HepG2 (cell line): ENCODE results near the gene RPEL1. TPM values are rescaled to one million over a fixed set of nuclear protein-coding genes. Genes with fewer than 3 reads are reported as not detected.

Source experiments
- ESRRA ChIP-seq: sonication (generic); formaldehyde crosslinking; IDR thresholded peaks from 2 replicates; pipeline ENCODE4 v1.5.1; 2020; ENCODE audit warnings: mild to moderate bottlenecking, low read depth, missing genetic modification reagents
- ZNF136 ChIP-seq: sonication (generic); formaldehyde crosslinking; IDR thresholded peaks from 2 replicates; pipeline ENCODE4 v1.8.1; 2022; ENCODE audit warnings: low read depth, mild to moderate bottlenecking, moderate library complexity, missing genetic modification reagents
- ZNF224 ChIP-seq: sonication (generic); formaldehyde crosslinking; IDR thresholded peaks from 2 replicates; pipeline ENCODE4 v1.5.0; 2020; ENCODE audit warnings: mild to moderate bottlenecking, missing genetic modification reagents
- ZNF878 ChIP-seq: sonication (generic); formaldehyde crosslinking; IDR thresholded peaks from 2 replicates; pipeline ENCODE4 v1.8.1; 2023; ENCODE audit warnings: mild to moderate bottlenecking, missing genetic modification reagents, moderate library complexity
- polyA plus RNA-seq, 8 experiments: library from polyadenylated mRNA; depleted of rRNA in 3 of 8; stranded (reverse) in 7 of 8; unstranded in 1 of 8; fragments of >200 nt; fragmentation: Illumina TruSeq in 4 of 8; extraction: Trizol in 4 of 8; gene quantifications; 2 replicates each; pipeline versions ENCODE4 v1.2.1 to v1.2.3, GENCODE V29; 2011 to 2016; ENCODE audit warnings: low read depth in 4 of 8, missing spikeins in 1 of 8, mixed read lengths in 1 of 8; ENCODE audit not compliant: insufficient read depth in 1 of 8
- total RNA-seq, 5 experiments: library from RNA; depleted of rRNA; stranded (reverse); fragments of >200 nt; fragmentation: Illumina TruSeq; extraction: Trizol; gene quantifications; 2 replicates each; pipeline ENCODE4 v1.2.3, GENCODE V29; 2016; ENCODE audit warnings: low read depth in 1 of 5
- TF ChIP-seq, protein P1 (sequence below): sonication (generic); formaldehyde crosslinking; IDR thresholded peaks from 2 replicates; pipeline ENCODE4 v1.4.0; 2020; ENCODE audit warnings: missing genetic modification reagents
- TF ChIP-seq, protein P2 (sequence below): sonication (generic); formaldehyde crosslinking; IDR thresholded peaks from one replicate; pipeline ENCODE4 v1.5.1; 2020; ENCODE audit warnings: mild to moderate bottlenecking, missing genetic modification reagents; ENCODE audit errors: not compliant biosample characterization
- TF ChIP-seq, protein P3 (sequence below): IDR thresholded peaks from 2 replicates; pipeline ENCODE4 v1.6.1; 2016; ENCODE audit warnings: low read depth
- TF ChIP-seq, protein P4 (sequence below): sonication (generic); formaldehyde crosslinking; IDR thresholded peaks from 2 replicates; pipeline ENCODE4 v1.5.0; 2020; ENCODE audit warnings: missing genetic modification reagents, mild to moderate bottlenecking, borderline replicate concordance
- TF ChIP-seq, protein P5 (sequence below): sonication (generic); formaldehyde crosslinking; IDR thresholded peaks from 2 replicates; pipeline ENCODE4 v1.5.0; 2020; ENCODE audit warnings: mild to moderate bottlenecking, missing genetic modification reagents

The RPEL1 gene
- total and polyA plus RNA-seq, 2 of the 13 experiments (the other 11 are each of a cell fraction or from before 2014, with no cell fraction given): 0.04 to 0.07 TPM

DNA sequence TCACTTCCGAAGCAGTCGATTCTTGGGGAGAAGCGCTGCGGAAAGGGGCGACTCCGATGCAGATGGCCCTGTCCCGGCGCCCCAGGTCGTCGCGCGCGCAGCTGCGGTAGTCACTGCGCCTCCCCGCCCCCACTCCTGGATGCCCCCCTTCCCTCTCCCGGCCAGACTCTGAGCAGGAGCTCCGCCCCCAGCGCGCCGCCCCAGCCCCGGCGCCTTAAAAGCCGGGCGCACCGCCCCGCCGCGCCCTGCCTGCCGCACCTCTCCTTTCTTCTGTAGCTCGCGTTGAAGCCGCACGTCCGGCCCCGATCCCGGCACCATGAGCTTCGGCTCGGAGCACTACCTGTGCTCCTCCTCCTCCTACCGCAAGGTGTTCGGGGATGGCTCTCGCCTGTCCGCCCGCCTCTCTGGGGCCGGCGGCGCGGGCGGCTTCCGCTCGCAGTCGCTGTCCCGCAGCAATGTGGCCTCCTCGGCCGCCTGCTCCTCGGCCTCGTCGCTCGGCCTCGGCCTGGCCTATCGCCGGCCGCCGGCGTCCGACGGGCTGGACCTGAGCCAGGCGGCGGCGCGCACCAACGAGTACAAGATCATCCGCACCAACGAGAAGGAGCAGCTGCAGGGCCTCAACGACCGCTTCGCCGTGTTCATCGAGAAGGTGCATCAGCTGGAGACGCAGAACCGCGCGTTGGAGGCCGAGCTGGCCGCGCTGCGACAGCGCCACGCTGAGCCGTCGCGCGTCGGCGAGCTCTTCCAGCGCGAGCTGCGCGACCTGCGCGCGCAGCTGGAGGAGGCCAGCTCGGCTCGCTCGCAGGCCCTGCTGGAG lies 31.4 kb downstream of the RPEL1 start, which contains the start of gene INA (continued):
- TF ChIP-seq, protein P1, sequence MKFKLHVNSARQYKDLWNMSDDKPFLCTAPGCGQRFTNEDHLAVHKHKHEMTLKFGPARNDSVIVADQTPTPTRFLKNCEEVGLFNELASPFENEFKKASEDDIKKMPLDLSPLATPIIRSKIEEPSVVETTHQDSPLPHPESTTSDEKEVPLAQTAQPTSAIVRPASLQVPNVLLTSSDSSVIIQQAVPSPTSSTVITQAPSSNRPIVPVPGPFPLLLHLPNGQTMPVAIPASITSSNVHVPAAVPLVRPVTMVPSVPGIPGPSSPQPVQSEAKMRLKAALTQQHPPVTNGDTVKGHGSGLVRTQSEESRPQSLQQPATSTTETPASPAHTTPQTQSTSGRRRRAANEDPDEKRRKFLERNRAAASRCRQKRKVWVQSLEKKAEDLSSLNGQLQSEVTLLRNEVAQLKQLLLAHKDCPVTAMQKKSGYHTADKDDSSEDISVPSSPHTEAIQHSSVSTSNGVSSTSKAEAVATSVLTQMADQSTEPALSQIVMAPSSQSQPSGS (CRISPR knock-in tag): no peak
- TF ChIP-seq ZNF224 (CRISPR knock-in tag): no peak
- TF ChIP-seq, protein P2, sequence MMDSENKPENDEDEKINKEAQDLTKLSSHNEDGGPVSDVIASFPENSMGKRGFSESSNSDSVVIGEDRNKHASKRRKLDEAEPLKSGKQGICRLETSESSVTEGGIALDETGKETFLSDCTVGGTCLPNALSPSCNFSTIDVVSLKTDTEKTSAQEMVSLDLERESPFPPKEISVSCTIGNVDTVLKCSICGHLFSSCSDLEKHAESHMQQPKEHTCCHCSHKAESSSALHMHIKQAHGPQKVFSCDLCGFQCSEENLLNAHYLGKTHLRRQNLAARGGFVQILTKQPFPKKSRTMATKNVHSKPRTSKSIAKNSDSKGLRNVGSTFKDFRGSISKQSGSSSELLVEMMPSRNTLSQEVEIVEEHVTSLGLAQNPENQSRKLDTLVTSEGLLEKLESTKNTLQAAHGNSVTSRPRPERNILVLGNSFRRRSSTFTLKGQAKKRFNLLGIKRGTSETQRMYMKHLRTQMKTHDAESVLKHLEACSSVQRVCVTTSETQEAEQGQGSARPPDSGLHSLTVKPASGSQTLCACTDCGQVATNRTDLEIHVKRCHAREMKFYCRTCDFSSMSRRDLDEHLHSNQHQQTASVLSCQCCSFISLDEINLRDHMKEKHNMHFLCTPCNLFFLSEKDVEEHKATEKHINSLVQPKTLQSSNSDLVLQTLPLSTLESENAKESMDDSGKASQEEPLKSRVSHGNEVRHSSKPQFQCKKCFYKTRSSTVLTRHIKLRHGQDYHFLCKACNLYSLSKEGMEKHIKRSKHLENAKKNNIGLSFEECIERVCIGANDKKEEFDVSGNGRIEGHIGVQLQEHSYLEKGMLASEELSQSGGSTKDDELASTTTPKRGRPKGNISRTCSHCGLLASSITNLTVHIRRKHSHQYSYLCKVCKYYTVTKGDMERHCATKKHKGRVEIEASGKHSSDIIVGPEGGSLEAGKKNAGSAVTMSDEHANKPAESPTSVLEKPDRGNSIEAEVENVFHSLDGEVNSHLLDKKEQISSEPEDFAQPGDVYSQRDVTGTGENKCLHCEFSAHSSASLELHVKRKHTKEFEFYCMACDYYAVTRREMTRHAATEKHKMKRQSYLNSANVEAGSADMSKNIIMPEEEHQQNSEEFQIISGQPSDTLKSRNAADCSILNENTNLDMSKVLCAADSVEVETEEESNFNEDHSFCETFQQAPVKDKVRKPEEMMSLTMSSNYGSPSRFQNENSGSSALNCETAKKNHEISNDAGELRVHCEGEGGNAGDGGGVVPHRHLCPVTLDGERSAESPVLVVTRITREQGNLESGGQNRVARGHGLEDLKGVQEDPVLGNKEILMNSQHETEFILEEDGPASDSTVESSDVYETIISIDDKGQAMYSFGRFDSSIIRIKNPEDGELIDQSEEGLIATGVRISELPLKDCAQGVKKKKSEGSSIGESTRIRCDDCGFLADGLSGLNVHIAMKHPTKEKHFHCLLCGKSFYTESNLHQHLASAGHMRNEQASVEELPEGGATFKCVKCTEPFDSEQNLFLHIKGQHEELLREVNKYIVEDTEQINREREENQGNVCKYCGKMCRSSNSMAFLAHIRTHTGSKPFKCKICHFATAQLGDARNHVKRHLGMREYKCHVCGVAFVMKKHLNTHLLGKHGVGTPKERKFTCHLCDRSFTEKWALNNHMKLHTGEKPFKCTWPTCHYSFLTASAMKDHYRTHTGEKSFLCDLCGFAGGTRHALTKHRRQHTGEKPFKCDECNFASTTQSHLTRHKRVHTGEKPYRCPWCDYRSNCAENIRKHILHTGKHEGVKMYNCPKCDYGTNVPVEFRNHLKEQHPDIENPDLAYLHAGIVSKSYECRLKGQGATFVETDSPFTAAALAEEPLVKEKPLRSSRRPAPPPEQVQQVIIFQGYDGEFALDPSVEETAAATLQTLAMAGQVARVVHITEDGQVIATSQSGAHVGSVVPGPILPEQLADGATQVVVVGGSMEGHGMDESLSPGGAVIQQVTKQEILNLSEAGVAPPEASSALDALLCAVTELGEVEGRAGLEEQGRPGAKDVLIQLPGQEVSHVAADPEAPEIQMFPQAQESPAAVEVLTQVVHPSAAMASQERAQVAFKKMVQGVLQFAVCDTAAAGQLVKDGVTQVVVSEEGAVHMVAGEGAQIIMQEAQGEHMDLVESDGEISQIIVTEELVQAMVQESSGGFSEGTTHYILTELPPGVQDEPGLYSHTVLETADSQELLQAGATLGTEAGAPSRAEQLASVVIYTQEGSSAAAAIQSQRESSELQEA (CRISPR knock-in tag): no peak
- no peak for TF ChIP-seq ZNF136
- TF ChIP-seq ZNF878 (CRISPR knock-in tag): no peak
- TF ChIP-seq, protein P3, sequence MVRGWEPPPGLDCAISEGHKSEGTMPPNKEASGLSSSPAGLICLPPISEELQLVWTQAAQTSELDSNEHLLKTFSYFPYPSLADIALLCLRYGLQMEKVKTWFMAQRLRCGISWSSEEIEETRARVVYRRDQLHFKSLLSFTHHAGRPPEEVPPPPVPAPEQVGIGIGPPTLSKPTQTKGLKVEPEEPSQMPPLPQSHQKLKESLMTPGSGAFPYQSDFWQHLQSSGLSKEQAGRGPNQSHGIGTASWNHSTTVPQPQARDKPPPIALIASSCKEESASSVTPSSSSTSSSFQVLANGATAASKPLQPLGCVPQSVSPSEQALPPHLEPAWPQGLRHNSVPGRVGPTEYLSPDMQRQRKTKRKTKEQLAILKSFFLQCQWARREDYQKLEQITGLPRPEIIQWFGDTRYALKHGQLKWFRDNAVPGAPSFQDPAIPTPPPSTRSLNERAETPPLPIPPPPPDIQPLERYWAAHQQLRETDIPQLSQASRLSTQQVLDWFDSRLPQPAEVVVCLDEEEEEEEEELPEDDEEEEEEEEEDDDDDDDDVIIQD (CRISPR knock-in tag): no peak
- TF ChIP-seq, protein P4, sequence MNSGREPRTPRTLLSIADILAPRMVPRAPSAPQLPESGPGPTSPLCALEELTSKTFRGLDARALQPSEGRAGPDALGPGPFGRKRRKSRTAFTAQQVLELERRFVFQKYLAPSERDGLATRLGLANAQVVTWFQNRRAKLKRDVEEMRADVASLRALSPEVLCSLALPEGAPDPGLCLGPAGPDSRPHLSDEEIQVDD: no peak
- TF ChIP-seq, protein P5, sequence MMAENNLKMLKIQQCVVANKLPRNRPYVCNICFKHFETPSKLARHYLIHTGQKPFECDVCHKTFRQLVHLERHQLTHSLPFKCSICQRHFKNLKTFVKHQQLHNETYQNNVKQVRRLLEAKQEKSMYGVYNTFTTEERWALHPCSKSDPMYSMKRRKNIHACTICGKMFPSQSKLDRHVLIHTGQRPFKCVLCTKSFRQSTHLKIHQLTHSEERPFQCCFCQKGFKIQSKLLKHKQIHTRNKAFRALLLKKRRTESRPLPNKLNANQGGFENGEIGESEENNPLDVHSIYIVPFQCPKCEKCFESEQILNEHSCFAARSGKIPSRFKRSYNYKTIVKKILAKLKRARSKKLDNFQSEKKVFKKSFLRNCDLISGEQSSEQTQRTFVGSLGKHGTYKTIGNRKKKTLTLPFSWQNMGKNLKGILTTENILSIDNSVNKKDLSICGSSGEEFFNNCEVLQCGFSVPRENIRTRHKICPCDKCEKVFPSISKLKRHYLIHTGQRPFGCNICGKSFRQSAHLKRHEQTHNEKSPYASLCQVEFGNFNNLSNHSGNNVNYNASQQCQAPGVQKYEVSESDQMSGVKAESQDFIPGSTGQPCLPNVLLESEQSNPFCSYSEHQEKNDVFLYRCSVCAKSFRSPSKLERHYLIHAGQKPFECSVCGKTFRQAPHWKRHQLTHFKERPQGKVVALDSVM (CRISPR knock-in tag): peak; percentile 83
- no peak for TF ChIP-seq ESRRA (CRISPR knock-in tag)
